Measurements from ENCODE around the gene ZFP36.

DNA sequence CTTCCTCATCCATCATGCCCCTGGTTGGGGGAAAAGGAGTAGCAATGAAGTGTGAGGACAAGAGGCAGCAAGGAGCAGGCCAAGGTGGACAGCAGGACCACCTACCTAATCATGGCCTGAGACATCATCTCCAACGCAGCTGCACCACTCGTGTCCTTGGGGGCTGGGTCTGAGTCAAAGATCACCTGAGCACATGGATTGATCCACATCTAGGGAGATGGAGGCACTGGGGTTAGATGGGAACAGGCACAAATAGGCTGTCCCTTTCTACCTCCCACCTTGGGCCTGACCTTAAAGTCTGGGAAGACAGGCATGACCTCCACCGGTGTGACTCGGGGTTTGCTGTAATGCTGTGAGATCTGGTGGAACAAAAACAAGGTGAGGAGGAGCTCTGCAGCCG is 18.0 kb upstream of the ZFP36 start:
- TF ChIP-seq, protein P1, sequence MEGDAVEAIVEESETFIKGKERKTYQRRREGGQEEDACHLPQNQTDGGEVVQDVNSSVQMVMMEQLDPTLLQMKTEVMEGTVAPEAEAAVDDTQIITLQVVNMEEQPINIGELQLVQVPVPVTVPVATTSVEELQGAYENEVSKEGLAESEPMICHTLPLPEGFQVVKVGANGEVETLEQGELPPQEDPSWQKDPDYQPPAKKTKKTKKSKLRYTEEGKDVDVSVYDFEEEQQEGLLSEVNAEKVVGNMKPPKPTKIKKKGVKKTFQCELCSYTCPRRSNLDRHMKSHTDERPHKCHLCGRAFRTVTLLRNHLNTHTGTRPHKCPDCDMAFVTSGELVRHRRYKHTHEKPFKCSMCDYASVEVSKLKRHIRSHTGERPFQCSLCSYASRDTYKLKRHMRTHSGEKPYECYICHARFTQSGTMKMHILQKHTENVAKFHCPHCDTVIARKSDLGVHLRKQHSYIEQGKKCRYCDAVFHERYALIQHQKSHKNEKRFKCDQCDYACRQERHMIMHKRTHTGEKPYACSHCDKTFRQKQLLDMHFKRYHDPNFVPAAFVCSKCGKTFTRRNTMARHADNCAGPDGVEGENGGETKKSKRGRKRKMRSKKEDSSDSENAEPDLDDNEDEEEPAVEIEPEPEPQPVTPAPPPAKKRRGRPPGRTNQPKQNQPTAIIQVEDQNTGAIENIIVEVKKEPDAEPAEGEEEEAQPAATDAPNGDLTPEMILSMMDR (IDR thresholded peaks at IDR 0.05; ENCODE audit: low read depth, low read length) = no peak
- TF ChIP-seq EZH2phosphoT487 (IDR thresholded peaks at IDR 0.05; ENCODE audit: low read depth) = no peak
